Trophoblast cell (in vitro differentiated cells and primary cell): Measurements from ENCODE around the gene MSRB3. TPM values are rescaled to one million over a fixed set of nuclear protein-coding genes. Genes with fewer than 3 reads are reported as not detected.

ENCODE experiments used
- DNase-seq, 2 donors: peaks; one replicate each; pipeline ENCODE4 v3.0.0-alpha.2; 2016
- H2AFZ ChIP-seq: 2 replicates; pipeline ENCODE4 v1.6.1; 2013; ENCODE audit warnings: low read length, moderate library complexity, mild to moderate bottlenecking; ENCODE audit not compliant: insufficient read depth, poor library complexity
- H2AK5ac ChIP-seq: 2 replicates; pipeline ENCODE4 v1.6.1; 2013; ENCODE audit warnings: mild to moderate bottlenecking, low read length
- H2BK120ac ChIP-seq: 2 replicates; pipeline ENCODE4 v1.6.1; 2013; ENCODE audit warnings: low read length, mild to moderate bottlenecking, moderate library complexity; ENCODE audit not compliant: insufficient read depth, poor library complexity
- H2BK12ac ChIP-seq: 2 replicates; pipeline ENCODE4 v1.6.1; 2013; ENCODE audit warnings: mild to moderate bottlenecking, low read length, moderate library complexity
- H2BK5ac ChIP-seq: 2 replicates; pipeline ENCODE4 v1.6.1; 2013; ENCODE audit warnings: low read length, low read depth, moderate library complexity, mild to moderate bottlenecking; ENCODE audit not compliant: poor library complexity
- H3K14ac ChIP-seq: 2 replicates; pipeline ENCODE4 v1.6.1; 2013; ENCODE audit warnings: mild to moderate bottlenecking, low read length
- H3K18ac ChIP-seq: 2 replicates; pipeline ENCODE4 v1.6.1; 2013; ENCODE audit warnings: mild to moderate bottlenecking, low read length
- H3K23ac ChIP-seq: 2 replicates; pipeline ENCODE4 v1.6.1; 2013; ENCODE audit warnings: low read length
- H3K27ac ChIP-seq: 2 replicates; pipeline ENCODE4 v1.5.1; 2013; ENCODE audit warnings: low read depth, mild to moderate bottlenecking, inconsistent platforms, low read length, moderate library complexity
- H3K27me3 ChIP-seq: 2 replicates; pipeline ENCODE4 v1.6.1; 2013; ENCODE audit warnings: inconsistent platforms, mild to moderate bottlenecking, low read length, moderate library complexity; ENCODE audit not compliant: insufficient read depth
- H3K36me3 ChIP-seq, 2 experiments: 1 replicate in 1 of 2; 2 replicates in 1 of 2; pipeline ENCODE4 v1.6.1; 2013; ENCODE audit warnings: low read length in 2 of 2, mild to moderate bottlenecking in 2 of 2, moderate library complexity in 1 of 2; ENCODE audit not compliant: insufficient read depth in 2 of 2, control insufficient read depth in 1 of 2
- H3K4ac ChIP-seq: 2 replicates; pipeline ENCODE4 v1.6.1; 2013; ENCODE audit warnings: low read depth, mild to moderate bottlenecking, low read length, moderate library complexity
- H3K4me1 ChIP-seq, 2 experiments: 1 replicate in 1 of 2; 2 replicates in 1 of 2; pipeline ENCODE4 v1.6.1; 2013; ENCODE audit warnings: low read length in 2 of 2, mild to moderate bottlenecking in 2 of 2, moderate library complexity in 1 of 2; ENCODE audit not compliant: insufficient read depth in 2 of 2, control insufficient read depth in 1 of 2
- H3K4me2 ChIP-seq: 2 replicates; pipeline ENCODE4 v1.6.1; 2013; ENCODE audit warnings: inconsistent platforms, mild to moderate bottlenecking, low read length, moderate library complexity
- H3K4me3 ChIP-seq: 2 replicates; pipeline ENCODE4 v1.5.1; 2013; ENCODE audit warnings: mild to moderate bottlenecking, low read depth, low read length, inconsistent platforms
- H3K79me1 ChIP-seq: one replicate; pipeline ENCODE4 v1.6.1; 2013; ENCODE audit warnings: low read length
- H3K79me2 ChIP-seq: 2 replicates; pipeline ENCODE4 v1.6.1; 2013; ENCODE audit warnings: low read length, mild to moderate bottlenecking; ENCODE audit not compliant: control insufficient read depth, insufficient read depth, poor library complexity
- H3K9ac ChIP-seq: 2 replicates; pipeline ENCODE4 v1.6.1; 2013; ENCODE audit warnings: mild to moderate bottlenecking, low read length
- H3K9me3 ChIP-seq: 2 replicates; pipeline ENCODE4 v1.6.1; 2013; ENCODE audit warnings: low read depth, mild to moderate bottlenecking, control low read depth, inconsistent platforms, low read length; ENCODE audit not compliant: insufficient read depth
- H4K12ac ChIP-seq: 2 replicates; pipeline ENCODE4 v1.6.1; 2013; ENCODE audit warnings: low read depth, mild to moderate bottlenecking, low read length, moderate library complexity
- H4K8ac ChIP-seq: 2 replicates; pipeline ENCODE4 v1.6.1; 2013; ENCODE audit warnings: low read depth, mild to moderate bottlenecking, low read length, moderate library complexity
- H4K91ac ChIP-seq: one replicate; pipeline ENCODE4 v1.6.1; 2013; ENCODE audit warnings: low read depth, mild to moderate bottlenecking, low read length, moderate library complexity
- WGBS: extraction: QIAGEN DNeasy Blood & Tissue Kit; methylation state at CpG from one replicate; pipeline ENCODE4 v1.1.7; 2013; ENCODE audit warnings: missing lambda C conversion rate; ENCODE audit not compliant: insufficient read length, insufficient coverage; ENCODE audit errors: extremely low coverage; 5-methylcytosine and 5-hydroxymethylcytosine counted together
- polyA plus RNA-seq: library from polyadenylated mRNA; stranded (reverse); fragments of 200-250 nt; gene quantifications from 2 replicates; pipeline ENCODE4 v1.2.3, GENCODE V29; 2013

Gene MSRB3
- 12.7 TPM in 2 replicates for polyA plus RNA-seq

DNA sequence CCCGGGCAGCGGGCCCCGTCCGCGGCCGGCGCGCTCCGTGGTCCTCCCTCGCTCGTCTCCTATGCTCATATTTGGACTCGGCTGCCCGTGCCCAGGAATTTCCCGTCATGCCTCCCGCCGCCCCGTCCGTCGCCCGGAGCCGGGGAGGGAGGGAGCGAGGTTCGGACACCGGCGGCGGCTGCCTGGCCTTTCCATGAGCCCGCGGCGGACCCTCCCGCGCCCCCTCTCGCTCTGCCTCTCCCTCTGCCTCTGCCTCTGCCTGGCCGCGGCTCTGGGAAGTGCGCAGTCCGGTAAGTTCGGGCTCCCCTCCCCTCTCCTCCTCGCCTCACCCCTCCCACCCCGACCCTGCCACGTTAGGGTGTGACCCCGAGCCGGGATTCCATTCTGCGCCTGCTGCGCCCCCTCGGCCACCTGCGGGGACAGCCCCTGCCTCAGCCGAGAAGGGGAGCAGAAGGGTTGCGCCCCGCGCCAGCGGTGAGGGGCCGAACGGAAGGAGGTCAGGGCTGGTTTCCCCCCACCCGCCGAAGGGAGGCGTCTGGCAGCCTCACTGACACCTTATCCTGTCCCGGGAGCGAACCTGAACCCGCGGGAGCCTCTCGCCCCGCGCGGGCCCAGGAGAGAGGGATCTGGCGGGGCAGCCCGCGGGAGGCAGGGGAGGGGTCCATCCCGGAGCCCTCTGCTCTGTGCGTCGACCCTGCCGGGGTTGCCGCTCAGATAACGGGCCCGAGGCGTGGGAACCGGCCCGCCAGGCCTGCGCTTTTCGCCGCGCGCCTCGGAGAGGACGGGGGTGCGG is at the start of gene MSRB3:
MSRB3 (plus strand) TSS at position 108 of the 793 bp plus-strand sequence. CDS start 29,897 bp downstream, outside the sequence.
- peaks cover 2% of the 10 kb centered on the region for H3K79me2 ChIP-seq
- no peak within 1 kb of the TSS for H3K23ac ChIP-seq
- peaks cover 9% of the 10 kb centered on the region for H3K79me1 ChIP-seq
- H3K27me3 ChIP-seq = no peaks in the 10 kb centered on the region
- H3K4ac ChIP-seq = no peak within 1 kb of the TSS
- peak within 1 kb of the TSS; percentile 83 for H2BK120ac ChIP-seq
- H3K9ac ChIP-seq = peak within 1 kb of the TSS; percentile 73
- H3K18ac ChIP-seq = peak within 1 kb of the TSS; percentile 65
- peak within 1 kb of the TSS; percentile 42 for H2BK5ac ChIP-seq
- H3K4me1 ChIP-seq = peaks cover 0 to 4% of the 10 kb centered on the region in 2 experiments
- DNase-seq = peak; percentile 7 to 59
- peak within 1 kb of the TSS; percentile 68 for H2AFZ ChIP-seq
- H3K9me3 ChIP-seq = no peaks in the 10 kb centered on the region
- no peak within 1 kb of the TSS for H2AK5ac ChIP-seq
- H3K4me2 ChIP-seq = peak within 1 kb of the TSS; percentile 79
- peak within 1 kb of the TSS; percentile 97 for H3K4me3 ChIP-seq
- H4K91ac ChIP-seq = peak within 1 kb of the TSS; percentile 37
- peak within 1 kb of the TSS; percentile 55 for H3K14ac ChIP-seq
- peak within 1 kb of the TSS; percentile 59 for H4K8ac ChIP-seq
- H3K36me3 ChIP-seq = no peaks in the 10 kb centered on the region
- peak within 1 kb of the TSS; percentile 75 for H4K12ac ChIP-seq
- no CpG with 5 or more reads among the region's 85 CpGs for WGBS
- peak within 1 kb of the TSS; percentile 0 for H2BK12ac ChIP-seq
- peak within 1 kb of the TSS; percentile 50 for H3K27ac ChIP-seq

- WGBS = no CpG with 5 or more reads among the region's 1 CpG
- H3K27me3 ChIP-seq = no peaks in the 10 kb centered on the region
- DNase-seq = no peak
- H3K23ac ChIP-seq = no peak overlapping the region
- no peaks in the 10 kb centered on the region for H3K4me1 ChIP-seq
- no peak overlapping the region for H3K18ac ChIP-seq
- H3K79me1 ChIP-seq = no peaks in the 10 kb centered on the region
- no peak overlapping the region for H2BK5ac ChIP-seq
- no peak overlapping the region for H4K91ac ChIP-seq
- H3K9me3 ChIP-seq = no peaks in the 10 kb centered on the region
- H2BK12ac ChIP-seq = no peak overlapping the region
- H2AK5ac ChIP-seq = no peak overlapping the region
- H4K12ac ChIP-seq = no peak overlapping the region
- no peak overlapping the region for H2AFZ ChIP-seq
- H3K27ac ChIP-seq = no peak overlapping the region
- no peaks in the 10 kb centered on the region for H3K79me2 ChIP-seq
- no peak overlapping the region for H3K4me3 ChIP-seq
- no peak overlapping the region for H3K9ac ChIP-seq
- no peak overlapping the region for H3K14ac ChIP-seq
- H3K4ac ChIP-seq = no peak overlapping the region
- H4K8ac ChIP-seq = no peak overlapping the region
- H2BK120ac ChIP-seq = no peak overlapping the region
- H3K36me3 ChIP-seq = peaks cover 0 to 1% of the 10 kb centered on the region in 2 experiments
- H3K4me2 ChIP-seq = no peak overlapping the region
These were observed 49.0 kb upstream of the MSRB3 start for GRCh38 chr12:65229441-65229840.

GRCh38 chr12:65232476-65233077 is 45.9 kb upstream of the MSRB3 start:
- no CpG with 5 or more reads among the region's 3 CpGs for WGBS
- H4K8ac ChIP-seq = no peak overlapping the region
- peaks cover 0 to 1% of the 10 kb centered on the region in 2 experiments for H3K36me3 ChIP-seq
- H3K79me1 ChIP-seq = no peaks in the 10 kb centered on the region
- H3K27me3 ChIP-seq = no peaks in the 10 kb centered on the region
- no peaks in the 10 kb centered on the region for H3K79me2 ChIP-seq
- H3K9ac ChIP-seq = no peak overlapping the region
- H3K23ac ChIP-seq = no peak overlapping the region
- H2BK5ac ChIP-seq = no peak overlapping the region
- H2BK12ac ChIP-seq = no peak overlapping the region
- no peak overlapping the region for H3K4me2 ChIP-seq
- H4K91ac ChIP-seq = no peak overlapping the region
- no peak overlapping the region for H2AFZ ChIP-seq
- no peak overlapping the region for H3K18ac ChIP-seq
- no peak overlapping the region for H3K4ac ChIP-seq
- H3K14ac ChIP-seq = no peak overlapping the region
- no peak overlapping the region for H3K27ac ChIP-seq
- no peak overlapping the region for H2BK120ac ChIP-seq
- no peak overlapping the region for H2AK5ac ChIP-seq
- H3K4me1 ChIP-seq = no peaks in the 10 kb centered on the region
- no peak overlapping the region for H4K12ac ChIP-seq
- H3K4me3 ChIP-seq = no peak overlapping the region
- H3K9me3 ChIP-seq = no peaks in the 10 kb centered on the region
- DNase-seq = peak in 1 of 2 donors; percentile 44

DNA sequence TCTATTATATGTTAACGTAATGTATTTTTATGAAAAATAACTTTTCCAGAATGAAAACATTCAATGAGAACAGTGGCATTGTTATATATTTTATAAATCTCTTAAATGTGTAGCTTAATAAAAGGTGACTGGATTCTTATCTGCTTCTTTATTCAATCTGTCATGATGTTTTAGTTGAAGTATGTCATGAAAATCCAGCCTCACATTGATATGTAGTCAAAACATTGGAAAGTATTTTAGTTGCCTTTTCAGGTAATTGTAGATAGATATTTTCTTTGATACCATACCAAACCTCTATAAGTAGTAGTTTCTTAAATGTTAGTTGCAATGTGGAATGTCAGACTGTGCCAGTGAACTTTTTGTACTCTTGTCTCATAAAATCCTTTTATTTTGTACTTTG is 41.3 kb upstream of the MSRB3 start:
- Histone ChIP-seq H3K36me3 (peaks cover 0 to 3% of the 10 kb centered on the region in 2 experiments), H3K27ac (no peak overlapping the region), H3K18ac (no peak overlapping the region), H2BK5ac (no peak overlapping the region), H3K4me1 (no peaks in the 10 kb centered on the region), H2AK5ac (no peak overlapping the region), H3K27me3 (no peaks in the 10 kb centered on the region), H4K8ac (no peak overlapping the region), H2BK120ac (no peak overlapping the region), H3K79me1 (no peaks in the 10 kb centered on the region), H4K91ac (no peak overlapping the region), H3K9me3 (no peaks in the 10 kb centered on the region), H3K9ac (no peak overlapping the region), H2BK12ac (no peak overlapping the region), H3K4ac (no peak overlapping the region), H3K4me2 (no peak overlapping the region), H3K79me2 (no peaks in the 10 kb centered on the region), H2AFZ (no peak overlapping the region), H3K4me3 (no peak overlapping the region), H3K23ac (no peak overlapping the region), H4K12ac (no peak overlapping the region), H3K14ac (no peak overlapping the region)
- no peak for DNase-seq
- no CpG with 5 or more reads among the region's 1 CpG for WGBS
